ENCODE results near the gene TCN1. TPM values are rescaled to one million over a fixed set of nuclear protein-coding genes. Genes with fewer than 3 reads are reported as not detected.
"Not testable (repeated sequence)": the region's sequence is repeated elsewhere in the genome, so short reads cannot be mapped to it uniquely, and the experiment has no call there.

The TCN1 gene
- total and polyA plus RNA-seq, 2 of the 8 experiments (the other 6 are each of a cell fraction or from before 2014, with no cell fraction given), result not detected

DNA sequence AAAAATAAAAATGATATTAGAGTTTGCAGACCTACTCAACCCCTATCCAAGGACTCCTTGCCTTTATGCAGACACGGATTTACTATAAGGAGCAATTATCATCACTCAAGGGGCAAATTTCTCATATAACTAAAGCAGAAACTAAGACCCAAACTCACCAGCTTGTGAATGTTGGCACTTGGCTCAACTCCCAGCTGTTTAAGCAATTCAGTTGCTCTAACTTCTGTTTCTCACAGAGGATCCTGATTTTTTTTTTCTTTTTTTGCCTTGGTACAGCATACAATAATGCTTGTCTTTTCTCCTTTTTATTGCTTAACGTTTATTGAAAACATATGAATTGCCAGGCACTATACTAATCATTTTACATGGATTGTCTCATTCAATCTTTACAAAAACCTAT lies 11.4 kb downstream of the TCN1 start (continued):
- TF ChIP-seq, protein P1, sequence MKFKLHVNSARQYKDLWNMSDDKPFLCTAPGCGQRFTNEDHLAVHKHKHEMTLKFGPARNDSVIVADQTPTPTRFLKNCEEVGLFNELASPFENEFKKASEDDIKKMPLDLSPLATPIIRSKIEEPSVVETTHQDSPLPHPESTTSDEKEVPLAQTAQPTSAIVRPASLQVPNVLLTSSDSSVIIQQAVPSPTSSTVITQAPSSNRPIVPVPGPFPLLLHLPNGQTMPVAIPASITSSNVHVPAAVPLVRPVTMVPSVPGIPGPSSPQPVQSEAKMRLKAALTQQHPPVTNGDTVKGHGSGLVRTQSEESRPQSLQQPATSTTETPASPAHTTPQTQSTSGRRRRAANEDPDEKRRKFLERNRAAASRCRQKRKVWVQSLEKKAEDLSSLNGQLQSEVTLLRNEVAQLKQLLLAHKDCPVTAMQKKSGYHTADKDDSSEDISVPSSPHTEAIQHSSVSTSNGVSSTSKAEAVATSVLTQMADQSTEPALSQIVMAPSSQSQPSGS (IDR thresholded peaks at IDR 0.05; ENCODE audit: low read length), result no peak

DNA sequence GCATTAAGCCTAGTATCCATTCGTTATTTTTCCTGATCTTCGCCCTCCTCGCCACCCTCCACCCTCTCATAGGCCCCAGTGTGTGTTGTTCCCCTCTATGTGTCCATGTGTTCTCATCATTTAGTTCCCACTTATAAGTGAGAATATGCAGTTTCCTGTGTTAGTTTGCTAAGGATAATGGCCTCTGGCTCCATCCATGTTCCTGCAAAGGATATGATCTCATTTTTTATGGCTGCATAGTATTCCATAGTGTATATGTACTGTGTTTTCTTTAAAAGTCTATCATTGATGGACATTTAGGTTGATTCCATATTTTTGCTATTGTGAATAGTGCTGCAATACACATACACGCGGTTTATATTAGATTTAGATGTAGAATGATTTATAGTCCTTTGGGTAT lies 14.9 kb downstream of the TCN1 start:
- H4K20me1 ChIP-seq (replicated peaks in 1 of 2; ENCODE audit: control insufficient read depth in 1 of 2, insufficient read depth in 2 of 2, low read length in 2 of 2); H3K27ac ChIP-seq (ENCODE audit: low read depth, low read length); H2BK15ac ChIP-seq (ENCODE audit: low read length); H3K14ac ChIP-seq (ENCODE audit: insufficient read length); H2BK5ac ChIP-seq (ENCODE audit: low read depth, low read length); H3K4me1 ChIP-seq (replicated peaks in 1 of 4; ENCODE audit: control insufficient read depth in 3 of 4, insufficient read depth in 4 of 4, low read length in 3 of 4); POLR2A ChIA-PET (ENCODE audit: partially characterized antibody); H2BK20ac ChIP-seq (ENCODE audit: low read length); H3K9me3 ChIP-seq (ENCODE audit: insufficient read depth in 2 of 2, low read depth in 1 of 2, low read length in 1 of 2); H3K36me3 ChIP-seq (ENCODE audit: control insufficient read depth in 2 of 4, insufficient read depth in 4 of 4, low read length in 3 of 4); H3K9ac ChIP-seq (replicated peaks in 1 of 4; ENCODE audit: extremely low read depth in 1 of 4, low read depth in 3 of 4, low read length in 3 of 4); H2BK120ac ChIP-seq (replicated peaks; ENCODE audit: low read depth, low read length); H3K79me1 ChIP-seq (ENCODE audit: low read depth, low read length); H2AFZ ChIP-seq (ENCODE audit: low read length); H3K18ac ChIP-seq (ENCODE audit: extremely low read depth, low read length); H3K79me2 ChIP-seq (ENCODE audit: control insufficient read depth in 1 of 2, insufficient read depth in 2 of 2, low read length in 2 of 2); H3K4me3 ChIP-seq (ENCODE audit: extremely low read depth in 1 of 4, insufficient read depth in 2 of 4, low read depth in 3 of 4, low read length in 4 of 4); H4K91ac ChIP-seq (replicated peaks; ENCODE audit: insufficient read length, low read length); H4K8ac ChIP-seq (ENCODE audit: extremely low read depth, insufficient read depth, low read length); FAIRE-seq; H3K56ac ChIP-seq (replicated peaks; ENCODE audit: insufficient read length, low read depth, low read length); H3K23ac ChIP-seq (ENCODE audit: insufficient read length); H2AK5ac ChIP-seq (ENCODE audit: low read depth, low read length); H3K4ac ChIP-seq (replicated peaks; ENCODE audit: insufficient read length, low read depth, low read length); H3K4me2 ChIP-seq (ENCODE audit: insufficient read depth in 1 of 2, low read depth in 2 of 2, low read length in 2 of 2); H3K23me2 ChIP-seq (ENCODE audit: low read depth, low read length); H3K27me3 ChIP-seq (replicated peaks in 1 of 4; ENCODE audit: control insufficient read depth in 3 of 4, extremely low read depth in 1 of 4, insufficient read depth in 3 of 4, low read length in 3 of 4); DNase-seq (ENCODE audit: low read depth in 1 of 2, low spot score in 2 of 2); H2BK12ac ChIP-seq (ENCODE audit: low read depth, low read length); H4K5ac ChIP-seq (ENCODE audit: insufficient read length, low read depth, low read length): not testable (repeated sequence)
- CTCF ChIA-PET (ENCODE audit: partially characterized antibody), result interaction anchor here (0.9 kb wide), 1 partner anchor 44 kb away, joined by 4 read pairs; no protein-coding TSS in a partner anchor
- 84% methylated on average over 5 of the region's 5 CpGs; no CpG with 5 or more reads in 1 of the 2 experiments for WGBS, 2 experiments (ENCODE audit: extremely low coverage in 1 of 2, insufficient coverage in 1 of 2, insufficient read length in 1 of 2, insufficient replicate concordance in 2 of 2, low coverage in 1 of 2, low lambda C conversion rate in 2 of 2, missing lambda C conversion rate in 1 of 2)

All from H1 (cell line).